GM18858 (cell line): ENCODE data around the gene USP12.

Experiments used
- ATAC-seq: cut with Tn5 transposase; IDR thresholded peaks from one replicate; pipeline ENCODE4 v1.9.1; 2021; ENCODE audit not compliant: unreplicated experiment

Gene USP12

GRCh38 chr13:27186295-27186694 is 14.7 kb upstream of the USP12 start:
- no peak for ATAC-seq

GRCh38 chr13:27183561-27184147 is 12.0 kb upstream of the USP12 start:
- ATAC-seq: no peak

- ATAC-seq: no peak
These were observed 11.4 kb upstream of the USP12 start for GRCh38 chr13:27182844-27183497.

- no peak for ATAC-seq
These were observed 10.4 kb upstream of the USP12 start for GRCh38 chr13:27182054-27182453.

GRCh38 chr13:27177852-27178251 is 6.2 kb upstream of the USP12 start:
- ATAC-seq: no peak

- no peak for ATAC-seq
These were observed 5.1 kb upstream of the USP12 start for GRCh38 chr13:27176470-27177410.

- no peak for ATAC-seq
These were observed 3.3 kb upstream of the USP12 start for GRCh38 chr13:27174766-27175455.

- no peak for ATAC-seq
These were observed 858 bp upstream of the USP12 start for GRCh38 chr13:27172495-27172842.

GRCh38 chr13:27171827-27172494 is 350 bp upstream of the USP12 start:
- peak; percentile 57 for ATAC-seq

GRCh38 chr13:27170516-27171243 is 931 bp downstream of the USP12 start:
- ATAC-seq: no peak

GRCh38 chr13:27170221-27170515 is 1.4 kb downstream of the USP12 start:
- ATAC-seq: no peak

GRCh38 chr13:27168906-27169657 is 2.5 kb downstream of the USP12 start:
- ATAC-seq: no peak

- ATAC-seq: no peak
These were observed 3.5 kb downstream of the USP12 start for GRCh38 chr13:27168086-27168485.

- no peak for ATAC-seq
These were observed 5.3 kb downstream of the USP12 start for GRCh38 chr13:27166313-27166712.

GRCh38 chr13:27161980-27162379 is 9.6 kb downstream of the USP12 start:
- ATAC-seq: no peak

GRCh38 chr13:27161423-27161822 is 10.2 kb downstream of the USP12 start:
- no peak for ATAC-seq

GRCh38 chr13:27160657-27161295 is 10.8 kb downstream of the USP12 start:
- no peak for ATAC-seq

- no peak for ATAC-seq
These were observed 11.6 kb downstream of the USP12 start for GRCh38 chr13:27159806-27160563.
